HUES64 (cell line): ENCODE data around the gene ESPNL. TPM values are rescaled to one million over a fixed set of nuclear protein-coding genes. Genes with fewer than 3 reads are reported as not detected.
"Not testable (repeated sequence)": the region's sequence is repeated elsewhere in the genome, so short reads cannot be mapped to it uniquely, and the experiment has no call there.

ENCODE experiments used
- H3K27ac ChIP-seq: 2 replicates; pipeline ENCODE4 v1.7.0; 2013; ENCODE audit warnings: low read depth, low read length, inconsistent platforms
- H3K27me3 ChIP-seq: 2 replicates; pipeline ENCODE4 v1.6.1; 2013; ENCODE audit warnings: mild to moderate bottlenecking, low read length; ENCODE audit not compliant: insufficient read depth
- H3K36me3 ChIP-seq: 2 replicates; pipeline ENCODE4 v1.6.1; 2013; ENCODE audit warnings: mild to moderate bottlenecking, low read length; ENCODE audit not compliant: insufficient read depth
- H3K4me1 ChIP-seq: 2 replicates; pipeline ENCODE4 v1.6.1; 2013; ENCODE audit warnings: mild to moderate bottlenecking, low read length, moderate library complexity; ENCODE audit not compliant: insufficient read depth
- H3K4me3 ChIP-seq: 2 replicates; pipeline ENCODE4 v1.5.1; 2013; ENCODE audit warnings: mild to moderate bottlenecking, low read length, moderate library complexity
- H3K9ac ChIP-seq: 2 replicates; pipeline ENCODE4 v1.6.1; 2013; ENCODE audit warnings: mild to moderate bottlenecking, low read depth, low read length
- H3K9me3 ChIP-seq: 2 replicates; pipeline ENCODE4 v1.6.1; 2013; ENCODE audit warnings: low read depth, low read length; ENCODE audit not compliant: insufficient read depth
- WGBS: fragments of 150-250, 120-280 bp; methylation state at CpG from one replicate; pipeline ENCODE4 v1.1.7; 2013; ENCODE audit warnings: missing lambda C conversion rate; 5-methylcytosine and 5-hydroxymethylcytosine counted together
- polyA plus RNA-seq, 2 experiments: library from polyadenylated mRNA; stranded (reverse); fragments of 50-300 nt; gene quantifications; one replicate each; pipeline ENCODE4 v1.2.3, GENCODE V29; 2013

The ESPNL gene
- polyA plus RNA-seq (2013, experiment 1 of 2) = 0.55 TPM
- polyA plus RNA-seq (2013, experiment 2 of 2) = 0.38 TPM

- Histone ChIP-seq H3K36me3 (0 out of 2 replicates have a peak, but pooled peaks cover 3% of the 10 kb centered on the region), H3K9ac (no peak within 1 kb of the TSS), H3K9me3 (no peaks in the 10 kb centered on the region), H3K4me1 (peaks cover 12% of the 10 kb centered on the region), H3K4me3 (no peak within 1 kb of the TSS), H3K27me3 (no peaks in the 10 kb centered on the region), H3K27ac (no peak within 1 kb of the TSS)
- 93% methylated on average over 37 of the region's 38 CpGs for WGBS
Observed at GRCh38 chr2:238100049-238100820, at the start of gene ESPNL. ESPNL (plus strand) TSS chr2:238100340; CDS start chr2:238100420, 80 bp downstream.

- 97% methylated on average over 2 of the region's 2 CpGs for WGBS
- no peaks in the 10 kb centered on the region for H3K9me3 ChIP-seq
- H3K4me3 ChIP-seq = no peak overlapping the region
- no peaks in the 10 kb centered on the region for H3K27me3 ChIP-seq
- no peak overlapping the region for H3K9ac ChIP-seq
- no peaks in the 10 kb centered on the region for H3K4me1 ChIP-seq
- no peak overlapping the region for H3K27ac ChIP-seq
- H3K36me3 ChIP-seq = no peaks in the 10 kb centered on the region
Observed at GRCh38 chr2:238053191-238053776, 46.9 kb upstream of the ESPNL start.

- Histone ChIP-seq H3K27ac (no peak overlapping the region), H3K4me1 (peaks cover 4% of the 10 kb centered on the region; the same call in 1 of the 2 replicates), H3K4me3 (no peak overlapping the region), H3K27me3 (no peaks in the 10 kb centered on the region), H3K9me3 (no peaks in the 10 kb centered on the region), H3K9ac (no peak overlapping the region), H3K36me3 (no peaks in the 10 kb centered on the region)
- WGBS = 87% methylated on average over 3 of the region's 3 CpGs
Observed at GRCh38 chr2:238055841-238056240, 44.3 kb upstream of the ESPNL start.

- 95% methylated on average over 44 of the region's 44 CpGs for WGBS
- not testable (repeated sequence) for H3K27ac ChIP-seq, H3K9ac ChIP-seq, H3K4me3 ChIP-seq, H3K9me3 ChIP-seq, H3K36me3 ChIP-seq, H3K27me3 ChIP-seq
- H3K4me1 ChIP-seq = peaks cover 14% of the 10 kb centered on the region
Observed at GRCh38 chr2:238057696-238058575, 42.2 kb upstream of the ESPNL start.

GRCh38 chr2:238059505-238059904 lies 40.6 kb upstream of the ESPNL start:
- Histone ChIP-seq H3K36me3 (peaks cover 9% of the 10 kb centered on the region), H3K27me3 (no peaks in the 10 kb centered on the region), H3K9ac (no peak overlapping the region), H3K27ac (no peak overlapping the region), H3K9me3 (no peaks in the 10 kb centered on the region), H3K4me3 (peak overlapping the region; percentile 78), H3K4me1 (peaks cover 17% of the 10 kb centered on the region)
- WGBS = 95% methylated on average over 3 of the region's 3 CpGs

GRCh38 chr2:238060096-238060541 lies 40.0 kb upstream of the ESPNL start:
- 3% methylated on average over 18 of the region's 18 CpGs for WGBS
- no peaks in the 10 kb centered on the region for H3K9me3 ChIP-seq
- peak overlapping the region; percentile 78 for H3K27ac ChIP-seq
- no peaks in the 10 kb centered on the region for H3K27me3 ChIP-seq
- peak overlapping the region; percentile 78 for H3K4me3 ChIP-seq
- H3K36me3 ChIP-seq = peaks cover 15% of the 10 kb centered on the region
- H3K4me1 ChIP-seq = peaks cover 17% of the 10 kb centered on the region
- H3K9ac ChIP-seq = peak overlapping the region; percentile 88

GRCh38 chr2:238060542-238061314 lies 39.4 kb upstream of the ESPNL start, which contains the start of gene SCLY:
SCLY (plus strand) TSS chr2:238061001; CDS start chr2:238061055, 54 bp downstream.
- H3K9ac ChIP-seq = peak within 1 kb of the TSS; percentile 88
- WGBS = under 1% methylated on average over 98 of the region's 98 CpGs
- H3K4me3 ChIP-seq = peak within 1 kb of the TSS; percentile 78
- H3K27me3 ChIP-seq = no peaks in the 10 kb centered on the region
- H3K4me1 ChIP-seq = peaks cover 17% of the 10 kb centered on the region
- no peaks in the 10 kb centered on the region for H3K9me3 ChIP-seq
- peak within 1 kb of the TSS; percentile 78 for H3K27ac ChIP-seq
- H3K36me3 ChIP-seq = peaks cover 20% of the 10 kb centered on the region

GRCh38 chr2:238061315-238062202 lies 38.6 kb upstream of the ESPNL start:
- H3K9ac ChIP-seq = peak overlapping the region; percentile 79
- peak overlapping the region; percentile 77 for H3K27ac ChIP-seq
- WGBS = 4% methylated on average over 29 of the region's 29 CpGs
- H3K4me3 ChIP-seq = peak overlapping the region; percentile 78
- peaks cover 17% of the 10 kb centered on the region for H3K4me1 ChIP-seq
- no peaks in the 10 kb centered on the region for H3K27me3 ChIP-seq
- H3K9me3 ChIP-seq = no peaks in the 10 kb centered on the region
- H3K36me3 ChIP-seq = peaks cover 29% of the 10 kb centered on the region

- no peaks in the 10 kb centered on the region for H3K9me3 ChIP-seq
- H3K27ac ChIP-seq = no peak overlapping the region
- no peaks in the 10 kb centered on the region for H3K27me3 ChIP-seq
- no peak overlapping the region for H3K4me3 ChIP-seq
- H3K4me1 ChIP-seq = peaks cover 17% of the 10 kb centered on the region
- peaks cover 49% of the 10 kb centered on the region for H3K36me3 ChIP-seq
- H3K9ac ChIP-seq = no peak overlapping the region
- 93% methylated on average over 8 of the region's 8 CpGs for WGBS
Observed at GRCh38 chr2:238063414-238064189, 36.5 kb upstream of the ESPNL start.
